ENCODE data around the gene NMNAT3.
A peak's percentile ranks its signal among the peaks of the same experiment; 100 is the strongest.

Gene NMNAT3

DNA sequence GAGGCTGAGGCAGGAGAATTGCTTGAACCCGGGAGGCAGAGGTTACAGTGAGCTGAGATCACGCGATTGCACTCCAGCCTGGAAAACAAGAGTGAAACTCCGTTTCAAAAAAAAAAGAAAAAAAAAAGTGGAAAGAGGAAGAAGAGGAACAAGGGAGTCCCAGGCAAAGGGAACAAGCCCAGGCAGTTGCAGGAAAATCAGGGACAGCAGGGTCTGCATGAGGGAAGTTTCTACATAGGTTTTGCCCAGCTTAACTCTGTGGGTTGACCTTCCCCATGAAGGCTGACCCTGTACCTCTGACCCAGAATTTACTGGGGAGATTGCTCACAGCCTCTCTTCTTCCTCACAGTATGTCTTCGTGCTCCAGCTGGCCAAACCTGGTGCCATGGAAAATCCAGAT lies 150.5 kb downstream of the NMNAT3 start:
- ATAC-seq (replicated peaks), result no peak
- H3K4me3 Mint-ChIP-seq, result no peak overlapping the region
- no peaks in the 10 kb centered on the region for H3K9me3 Mint-ChIP-seq
- no peak overlapping the region for H3K27ac Mint-ChIP-seq
- H3K36me3 Mint-ChIP-seq, result no peaks in the 10 kb centered on the region
- DNase-seq, result no peak
- H3K27me3 Mint-ChIP-seq, result no peaks in the 10 kb centered on the region
- H3K4me1 Mint-ChIP-seq, result no peaks in the 10 kb centered on the region

DNA sequence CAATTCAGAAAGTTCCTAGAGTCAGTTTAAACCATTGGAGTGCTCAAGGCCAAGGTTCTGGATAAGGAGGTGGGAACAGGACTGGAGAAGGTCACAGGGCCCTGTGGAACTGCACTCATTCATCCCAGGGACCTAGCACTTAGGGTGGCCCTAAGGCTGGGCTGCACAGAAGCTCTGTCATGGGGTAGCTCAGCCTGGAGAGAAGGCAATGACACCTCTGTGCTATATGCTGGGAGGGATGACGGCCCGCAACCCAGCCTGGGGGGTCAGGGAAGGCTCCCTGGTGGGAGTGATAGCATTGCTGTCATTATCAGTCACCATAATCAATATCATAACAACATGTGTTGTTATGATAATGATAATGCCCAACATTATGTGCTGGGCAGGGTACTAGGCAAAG lies 151.6 kb downstream of the NMNAT3 start:
- no peak for ATAC-seq (replicated peaks)
- H3K4me3 Mint-ChIP-seq, result no peak overlapping the region
- no peak overlapping the region for H3K27ac Mint-ChIP-seq
- no peak for DNase-seq
- H3K9me3 Mint-ChIP-seq, result no peaks in the 10 kb centered on the region
- no peaks in the 10 kb centered on the region for H3K27me3 Mint-ChIP-seq
- no peaks in the 10 kb centered on the region for H3K36me3 Mint-ChIP-seq
- H3K4me1 Mint-ChIP-seq, result no peaks in the 10 kb centered on the region

DNA sequence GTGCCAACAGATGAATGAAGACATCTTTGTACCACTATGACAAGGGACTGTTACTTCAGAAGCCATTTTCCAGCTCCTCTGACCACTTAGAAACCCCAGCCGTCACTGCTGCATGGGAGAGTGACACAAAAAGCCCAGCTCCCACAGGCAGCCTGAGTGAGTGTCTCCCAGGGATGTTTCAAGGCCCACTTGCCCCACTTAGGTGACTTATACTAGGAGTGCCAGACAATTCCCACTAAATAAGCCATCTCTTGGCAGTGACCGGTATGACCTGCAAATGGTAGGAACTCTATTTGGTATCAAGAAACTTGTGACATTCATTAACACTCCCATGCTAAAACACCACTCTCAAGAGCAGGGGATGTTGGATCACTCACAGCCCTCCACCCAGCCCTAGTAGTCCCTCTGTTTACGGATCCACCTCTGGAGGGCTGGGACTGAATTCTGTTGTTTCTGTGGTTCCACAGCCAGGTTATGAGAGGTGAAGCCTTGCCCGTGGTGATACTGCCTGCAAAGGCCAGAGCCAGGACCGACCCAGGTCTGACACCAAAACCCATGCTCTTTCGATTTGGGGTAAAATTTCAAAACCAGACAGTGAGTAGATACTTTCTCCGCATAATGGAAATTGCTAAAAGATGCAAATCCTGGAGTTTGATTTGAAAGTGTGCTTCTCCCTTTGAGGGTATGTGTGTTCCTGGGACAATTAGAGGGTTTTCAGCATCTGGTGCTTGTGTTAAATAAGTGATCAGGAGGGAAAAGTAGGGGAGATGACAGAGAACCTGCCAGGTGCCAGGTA lies 152.7 kb downstream of the NMNAT3 start:
- Mint-ChIP-seq H3K9me3 (no peaks in the 10 kb centered on the region), H3K36me3 (no peaks in the 10 kb centered on the region), H3K27ac (no peak overlapping the region), H3K4me3 (no peak overlapping the region), H3K4me1 (no peaks in the 10 kb centered on the region), H3K27me3 (no peaks in the 10 kb centered on the region)
- DNase-seq (no peak), ATAC-seq (replicated peaks) (no peak)

DNA sequence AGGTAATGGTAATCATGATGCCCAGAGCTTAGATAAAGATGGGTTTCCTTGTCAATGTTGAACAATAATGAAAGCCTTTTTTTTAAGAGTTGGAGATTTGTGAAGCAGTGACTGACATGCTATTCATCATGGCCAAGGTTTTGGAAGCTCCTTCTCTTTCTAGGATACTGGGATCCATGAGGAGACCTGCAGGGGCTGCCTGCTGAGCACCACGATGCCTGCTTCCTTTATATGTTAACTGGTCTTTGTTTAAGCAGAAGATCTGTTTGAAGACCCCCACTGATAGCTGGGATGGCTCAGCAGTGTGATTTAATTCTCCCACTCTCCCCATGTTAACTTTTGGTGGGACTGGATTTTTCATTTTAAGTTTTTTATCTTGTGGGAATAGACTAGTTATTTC lies 154.1 kb downstream of the NMNAT3 start:
- ATAC-seq (replicated peaks), result no peak
- H3K27ac Mint-ChIP-seq, result no peak overlapping the region
- DNase-seq, result no peak
- H3K4me1 Mint-ChIP-seq, result no peaks in the 10 kb centered on the region
- H3K36me3 Mint-ChIP-seq, result no peaks in the 10 kb centered on the region
- H3K4me3 Mint-ChIP-seq, result no peak overlapping the region
- no peaks in the 10 kb centered on the region for H3K9me3 Mint-ChIP-seq
- H3K27me3 Mint-ChIP-seq, result no peaks in the 10 kb centered on the region

- H3K27me3 Mint-ChIP-seq, result no peaks in the 10 kb centered on the region
- no peaks in the 10 kb centered on the region for H3K9me3 Mint-ChIP-seq
- no peak for ATAC-seq (replicated peaks)
- H3K36me3 Mint-ChIP-seq, result no peaks in the 10 kb centered on the region
- DNase-seq, result no peak
- H3K27ac Mint-ChIP-seq, result no peak overlapping the region
- no peak overlapping the region for H3K4me3 Mint-ChIP-seq
- H3K4me1 Mint-ChIP-seq, result no peaks in the 10 kb centered on the region
Observed at GRCh38 chr3:139523166-139523565, 154.6 kb downstream of the NMNAT3 start.

- no peaks in the 10 kb centered on the region for H3K36me3 Mint-ChIP-seq
- H3K27me3 Mint-ChIP-seq, result no peaks in the 10 kb centered on the region
- H3K27ac Mint-ChIP-seq, result no peak overlapping the region
- no peak overlapping the region for H3K4me3 Mint-ChIP-seq
- no peak for ATAC-seq (replicated peaks)
- no peaks in the 10 kb centered on the region for H3K9me3 Mint-ChIP-seq
- no peak for DNase-seq
- no peaks in the 10 kb centered on the region for H3K4me1 Mint-ChIP-seq
Observed at GRCh38 chr3:139522421-139522820, 155.4 kb downstream of the NMNAT3 start.

GRCh38 chr3:139521816-139522215 lies 156.0 kb downstream of the NMNAT3 start:
- no peak overlapping the region for H3K27ac Mint-ChIP-seq
- H3K4me1 Mint-ChIP-seq, result no peaks in the 10 kb centered on the region
- H3K27me3 Mint-ChIP-seq, result no peaks in the 10 kb centered on the region
- H3K9me3 Mint-ChIP-seq, result no peaks in the 10 kb centered on the region
- no peak overlapping the region for H3K4me3 Mint-ChIP-seq
- ATAC-seq (replicated peaks) (no peak), DNase-seq (no peak)
- no peaks in the 10 kb centered on the region for H3K36me3 Mint-ChIP-seq

- Mint-ChIP-seq H3K9me3 (no peaks in the 10 kb centered on the region), H3K4me3 (no peak overlapping the region), H3K27ac (no peak overlapping the region), H3K36me3 (no peaks in the 10 kb centered on the region), H3K4me1 (no peaks in the 10 kb centered on the region), H3K27me3 (no peaks in the 10 kb centered on the region)
- DNase-seq (no peak), ATAC-seq (replicated peaks) (no peak)
Observed at GRCh38 chr3:139521144-139521543, 156.6 kb downstream of the NMNAT3 start.

DNA sequence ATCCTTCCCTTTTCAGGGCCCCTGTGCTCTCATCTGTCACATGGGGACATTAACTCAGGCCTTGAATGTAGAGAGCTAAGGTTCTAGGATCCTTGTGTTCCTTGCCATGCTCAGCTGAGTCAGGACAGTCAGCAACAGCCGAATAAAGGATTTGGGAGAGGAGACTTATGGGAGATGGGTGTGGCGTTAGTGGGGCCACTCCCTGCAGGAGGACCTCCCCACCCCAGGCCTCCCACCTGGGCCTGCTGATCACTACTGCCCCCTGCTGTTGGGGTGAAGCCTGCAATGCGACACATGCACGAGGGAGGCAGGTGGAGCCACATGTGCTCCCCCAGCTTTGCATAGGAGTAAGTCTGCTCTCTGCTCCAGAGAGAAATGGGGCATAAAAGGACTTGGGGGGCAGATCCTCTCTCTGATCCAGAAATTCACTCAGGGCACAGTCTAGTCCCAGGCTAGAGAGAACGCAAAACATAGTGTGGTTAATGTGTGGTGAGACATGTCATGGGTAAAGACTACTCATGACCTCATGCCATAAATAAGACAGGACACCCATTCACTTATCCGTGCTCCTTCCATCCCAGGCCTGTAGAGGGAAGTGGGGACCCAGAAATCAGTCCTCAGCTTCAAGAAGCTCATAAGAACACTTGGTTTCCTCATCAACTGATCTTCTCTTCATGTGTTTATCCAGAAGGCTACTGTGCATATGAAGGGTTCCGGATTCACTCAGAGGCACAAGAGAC lies 157.6 kb downstream of the NMNAT3 start:
- Mint-ChIP-seq H3K36me3 (no peaks in the 10 kb centered on the region), H3K27ac (no peak overlapping the region), H3K27me3 (no peaks in the 10 kb centered on the region), H3K4me3 (no peak overlapping the region), H3K9me3 (no peaks in the 10 kb centered on the region), H3K4me1 (no peaks in the 10 kb centered on the region)
- DNase-seq, result no peak
- peak; percentile 7 to 22 for ATAC-seq (replicated peaks)

DNA sequence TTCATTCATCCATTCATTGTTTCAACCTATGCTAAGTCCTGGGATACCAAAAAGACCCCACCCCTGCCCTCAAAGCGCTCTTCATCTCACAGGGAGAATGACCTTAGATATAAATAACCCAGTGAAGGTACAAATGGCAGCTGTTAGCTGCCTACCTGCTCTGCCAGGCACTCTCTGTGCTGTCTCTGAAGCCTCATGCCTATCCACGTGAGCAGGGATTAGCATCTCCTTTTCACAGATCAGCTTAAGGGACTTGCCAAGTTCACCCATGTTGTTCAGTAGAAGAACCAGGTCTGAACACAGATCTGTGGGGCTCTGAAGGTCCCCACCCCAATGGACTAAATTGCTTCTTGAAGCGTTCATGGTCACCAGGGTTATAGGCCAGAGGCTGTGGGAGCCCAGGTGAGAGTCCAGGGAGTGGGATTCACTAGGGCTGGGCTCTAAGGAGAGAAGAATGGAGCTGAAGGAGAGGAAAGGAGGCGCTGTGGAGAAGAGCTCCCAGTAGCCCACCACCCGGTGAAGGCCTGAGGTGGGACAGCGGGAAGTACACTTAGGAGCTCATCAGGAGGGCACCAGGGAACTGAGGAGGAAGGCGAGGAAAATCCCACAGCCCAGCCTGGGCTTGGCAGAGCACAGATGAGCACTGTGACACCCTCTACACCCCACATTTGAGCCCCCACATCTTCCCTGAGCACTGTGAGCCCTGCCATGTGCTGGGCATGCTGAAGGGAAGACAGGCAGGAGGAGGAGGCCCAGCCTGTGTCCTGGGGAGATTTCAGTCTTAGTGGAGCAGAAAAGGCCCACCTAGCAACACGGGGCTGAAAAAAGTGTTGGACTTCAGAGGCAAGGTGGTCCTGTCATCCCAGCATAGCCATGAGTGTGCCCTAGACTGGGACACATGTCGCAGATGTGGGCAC lies 158.6 kb downstream of the NMNAT3 start:
- H3K27ac Mint-ChIP-seq, result no peak overlapping the region
- H3K4me1 Mint-ChIP-seq, result no peaks in the 10 kb centered on the region

DNA sequence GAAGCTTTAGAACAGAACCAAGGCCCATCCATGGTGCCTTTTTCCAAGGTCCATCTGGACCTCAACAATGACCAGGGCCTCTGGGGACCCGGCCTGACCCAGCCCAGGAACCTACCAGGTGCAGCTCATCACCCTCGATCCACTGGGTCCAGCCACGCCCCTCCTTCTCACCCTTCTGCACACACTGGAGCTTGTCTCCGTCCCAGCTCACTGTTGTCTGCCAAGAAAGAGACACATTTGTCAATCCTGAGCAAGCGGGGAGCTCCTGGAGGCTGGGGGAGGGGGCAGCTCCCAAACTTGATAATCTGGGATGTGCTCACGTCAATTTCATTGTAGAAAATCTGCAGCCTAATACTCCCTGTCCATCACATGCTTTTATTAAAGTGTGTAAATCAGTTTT lies 159.5 kb downstream of the NMNAT3 start:
- no peaks in the 10 kb centered on the region for H3K27me3 Mint-ChIP-seq
- H3K36me3 Mint-ChIP-seq, result no peaks in the 10 kb centered on the region
- ATAC-seq (replicated peaks) (no peak), DNase-seq (no peak)
- H3K4me3 Mint-ChIP-seq, result no peak overlapping the region
- H3K4me1 Mint-ChIP-seq, result no peaks in the 10 kb centered on the region
- H3K27ac Mint-ChIP-seq, result no peak overlapping the region
- no peaks in the 10 kb centered on the region for H3K9me3 Mint-ChIP-seq

More for the DNA sequence above, 158.6 kb downstream of the NMNAT3 start:
- no peaks in the 10 kb centered on the region for H3K36me3 Mint-ChIP-seq
- no peak for DNase-seq
- no peaks in the 10 kb centered on the region for H3K9me3 Mint-ChIP-seq
- ATAC-seq (replicated peaks), result peak in 1 of 2 donors; percentile 2
- H3K4me3 Mint-ChIP-seq, result no peak overlapping the region
- no peaks in the 10 kb centered on the region for H3K27me3 Mint-ChIP-seq

GRCh38 chr3:139517321-139518065 lies 160.3 kb downstream of the NMNAT3 start:
- DNase-seq, result no peak
- H3K36me3 Mint-ChIP-seq, result no peaks in the 10 kb centered on the region
- no peak overlapping the region for H3K4me3 Mint-ChIP-seq
- H3K9me3 Mint-ChIP-seq, result no peaks in the 10 kb centered on the region
- no peak overlapping the region for H3K27ac Mint-ChIP-seq
- H3K27me3 Mint-ChIP-seq, result no peaks in the 10 kb centered on the region
- ATAC-seq (replicated peaks), result no peak
- no peaks in the 10 kb centered on the region for H3K4me1 Mint-ChIP-seq

DNA sequence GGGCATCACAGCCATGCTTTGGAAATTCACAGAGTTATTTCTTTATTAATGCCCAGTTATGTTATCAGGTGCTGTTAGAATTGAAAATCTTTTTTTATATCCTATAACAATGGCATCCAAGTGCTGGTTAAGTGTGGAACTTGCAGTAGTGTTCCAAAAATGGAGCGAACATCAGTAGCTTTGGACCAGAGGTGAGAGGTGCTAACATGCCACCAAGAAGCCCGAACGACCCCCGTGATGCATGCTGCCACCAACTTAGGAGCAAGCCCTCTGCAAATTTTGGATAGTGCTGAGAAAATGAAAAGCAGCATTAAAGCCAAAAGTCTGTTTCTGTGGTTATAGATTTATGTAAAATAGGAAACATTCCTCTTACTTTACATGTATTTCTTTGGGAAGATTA lies 163.0 kb downstream of the NMNAT3 start:
- DNase-seq, result no peak
- no peaks in the 10 kb centered on the region for H3K27me3 Mint-ChIP-seq
- no peak overlapping the region for H3K27ac Mint-ChIP-seq
- H3K4me3 Mint-ChIP-seq, result no peak overlapping the region
- no peaks in the 10 kb centered on the region for H3K9me3 Mint-ChIP-seq
- no peak for ATAC-seq (replicated peaks)
- H3K4me1 Mint-ChIP-seq, result no peaks in the 10 kb centered on the region
- H3K36me3 Mint-ChIP-seq, result no peaks in the 10 kb centered on the region

Data from stimulated activated naive B cell treated with anti-CD40 and anti-IgM and Interleukin-4, amounts not matched to agents 10 μg/mL and 1 μg/mL and 100 μg/mL, for 72 hours (primary cell).